SU-DHL-6 (cell line): ENCODE measurements around the gene TNS3.
"Not testable (repeated sequence)": the region's sequence is repeated elsewhere in the genome, so short reads cannot be mapped to it uniquely, and the experiment has no call there.

Source experiments
- H2AFZ ChIP-seq: fragments of 200-600 bp; sonication (generic); 2 replicates; pipeline ENCODE4 v1.6.1; 2014; ENCODE audit warnings: low read depth, mild to moderate bottlenecking, moderate library complexity, mixed read lengths, antibody characterized with exemption, low read length; ENCODE audit not compliant: severe bottlenecking
- H3F3A ChIP-seq: fragments of 200-600 bp; shearing (Covaris generic); 2 replicates; pipeline ENCODE4 v1.6.0; 2016; ENCODE audit warnings: antibody characterized with exemption, mild to moderate bottlenecking; ENCODE audit not compliant: insufficient read depth
- H3K27ac ChIP-seq: fragments of 200-600 bp; sonication (generic); 2 replicates; pipeline ENCODE4 v1.5.1; 2016; ENCODE audit warnings: low read depth, mild to moderate bottlenecking, low read length, moderate library complexity, mixed read lengths
- H3K27me3 ChIP-seq: fragments of 200-600 bp; sonication (generic), shearing (Covaris generic); 2 replicates; pipeline ENCODE4 v1.6.0; 2014; ENCODE audit warnings: mild to moderate bottlenecking, low read length
- H3K36me3 ChIP-seq: fragments of 200-600 bp; sonication (generic); 2 replicates; pipeline ENCODE4 v1.6.1; 2014; ENCODE audit warnings: mild to moderate bottlenecking, low read length, mixed read lengths
- H3K4me2 ChIP-seq: fragments of 300-600, 200-600 bp; shearing (Covaris generic), sonication (generic); 2 replicates; pipeline ENCODE4 v1.6.0; 2014; ENCODE audit warnings: low read length, low read depth, mild to moderate bottlenecking; ENCODE audit not compliant: poor library complexity, severe bottlenecking
- H3K4me3 ChIP-seq: fragments of 200-600 bp; sonication (generic); 2 replicates; pipeline ENCODE4 v1.5.1; 2014; ENCODE audit warnings: antibody characterized with exemption, low read length, mild to moderate bottlenecking, mixed read lengths; ENCODE audit not compliant: insufficient read depth, poor library complexity, severe bottlenecking
- H3K79me2 ChIP-seq: fragments of 200-600 bp; sonication (generic); 2 replicates; pipeline ENCODE4 v1.6.1; 2014; ENCODE audit warnings: mild to moderate bottlenecking, low read length, moderate library complexity; ENCODE audit not compliant: insufficient read depth
- H3K9ac ChIP-seq: fragments of 200-600 bp; sonication (generic); 2 replicates; pipeline ENCODE4 v1.7.0; 2014; ENCODE audit warnings: mild to moderate bottlenecking, low read length
- H3K9me2 ChIP-seq: fragments of 200-600 bp; sonication (generic); replicated peaks from 2 replicates; pipeline ENCODE4 v1.6.1; 2014; ENCODE audit warnings: low read length; ENCODE audit not compliant: insufficient read depth
- H3K9me3 ChIP-seq: fragments of 200-600 bp; sonication (generic); 2 replicates; pipeline ENCODE4 v1.6.1; 2014; ENCODE audit warnings: low read length, mixed read lengths; ENCODE audit not compliant: insufficient read depth
- H4K20me1 ChIP-seq: fragments of 200-600 bp; sonication (generic); 2 replicates; pipeline ENCODE4 v1.6.1; 2014; ENCODE audit warnings: low read depth, mild to moderate bottlenecking, antibody characterized with exemption, low read length, moderate library complexity, mixed read lengths
- EZH2phosphoT487 ChIP-seq: fragments of 200-600 bp; sonication (generic), shearing (Covaris generic); conservative IDR thresholded peaks from 2 replicates; pipeline ENCODE4 v1.6.1; 2018; ENCODE audit warnings: mild to moderate bottlenecking, antibody characterized with exemption, low read length, moderate library complexity, mixed read lengths
- TF ChIP-seq, protein P1 (sequence below): fragments of 200-600 bp; sonication (generic); IDR thresholded peaks from one replicate; pipeline ENCODE4 v1.5.1; 2017; ENCODE audit warnings: antibody characterized with exemption, mild to moderate bottlenecking, low read length, moderate library complexity; ENCODE audit not compliant: insufficient read depth, poor library complexity, severe bottlenecking

Gene TNS3

DNA sequence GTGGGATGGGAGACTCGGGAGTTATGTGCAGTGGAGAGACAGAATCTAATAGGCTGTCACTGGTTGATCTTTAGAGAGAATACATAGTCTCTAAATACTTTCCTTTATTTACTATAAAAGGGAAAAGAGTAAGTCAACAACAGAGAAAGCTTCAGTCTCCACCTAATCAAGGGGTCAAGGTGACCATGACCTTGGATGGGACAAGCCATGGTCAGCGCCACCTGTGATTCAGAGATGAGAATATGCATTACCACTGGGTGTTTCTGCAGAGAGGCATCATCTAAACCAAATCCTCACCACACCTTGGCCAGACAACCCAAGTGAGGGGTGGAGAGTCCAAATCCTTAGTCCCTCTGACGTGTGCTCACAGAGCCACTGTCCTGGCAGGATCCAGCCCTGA, 39.9 kb downstream of the TNS3 start:
- Histone ChIP-seq H4K20me1 (no peaks in the 10 kb centered on the region), H3K9me3 (no peaks in the 10 kb centered on the region), H3F3A (no peaks in the 10 kb centered on the region), H3K27ac (no peak overlapping the region), H2AFZ (no peak overlapping the region), H3K79me2 (peaks cover 42% of the 10 kb centered on the region), H3K9me2 (no peaks in the 10 kb centered on the region), H3K4me2 (no peak overlapping the region), H3K9ac (no peak overlapping the region), H3K4me3 (no peak overlapping the region), H3K36me3 (no peaks in the 10 kb centered on the region), H3K27me3 (no peaks in the 10 kb centered on the region)
- TF ChIP-seq EZH2phosphoT487 = no peak
- TF ChIP-seq, protein P1, sequence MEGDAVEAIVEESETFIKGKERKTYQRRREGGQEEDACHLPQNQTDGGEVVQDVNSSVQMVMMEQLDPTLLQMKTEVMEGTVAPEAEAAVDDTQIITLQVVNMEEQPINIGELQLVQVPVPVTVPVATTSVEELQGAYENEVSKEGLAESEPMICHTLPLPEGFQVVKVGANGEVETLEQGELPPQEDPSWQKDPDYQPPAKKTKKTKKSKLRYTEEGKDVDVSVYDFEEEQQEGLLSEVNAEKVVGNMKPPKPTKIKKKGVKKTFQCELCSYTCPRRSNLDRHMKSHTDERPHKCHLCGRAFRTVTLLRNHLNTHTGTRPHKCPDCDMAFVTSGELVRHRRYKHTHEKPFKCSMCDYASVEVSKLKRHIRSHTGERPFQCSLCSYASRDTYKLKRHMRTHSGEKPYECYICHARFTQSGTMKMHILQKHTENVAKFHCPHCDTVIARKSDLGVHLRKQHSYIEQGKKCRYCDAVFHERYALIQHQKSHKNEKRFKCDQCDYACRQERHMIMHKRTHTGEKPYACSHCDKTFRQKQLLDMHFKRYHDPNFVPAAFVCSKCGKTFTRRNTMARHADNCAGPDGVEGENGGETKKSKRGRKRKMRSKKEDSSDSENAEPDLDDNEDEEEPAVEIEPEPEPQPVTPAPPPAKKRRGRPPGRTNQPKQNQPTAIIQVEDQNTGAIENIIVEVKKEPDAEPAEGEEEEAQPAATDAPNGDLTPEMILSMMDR = no peak

DNA sequence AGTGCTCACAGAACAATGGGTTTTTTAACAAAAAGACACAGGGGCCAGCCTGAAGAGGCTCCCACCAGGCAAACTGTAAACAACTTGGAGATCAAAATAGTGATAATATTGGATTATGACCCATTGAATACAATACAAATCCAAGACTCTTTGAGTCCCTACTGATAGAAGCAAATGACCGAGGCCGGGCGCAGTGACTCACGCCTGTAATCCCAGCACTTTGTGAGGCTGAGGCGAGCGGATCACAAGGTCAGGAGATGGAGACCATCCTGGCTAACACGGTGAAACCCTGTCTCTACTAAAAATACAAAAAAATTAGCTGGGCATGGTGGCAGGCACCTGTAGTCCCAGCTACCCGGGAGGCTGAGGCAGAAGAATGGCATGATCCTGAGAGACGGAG, 40.4 kb downstream of the TNS3 start:
- H3F3A ChIP-seq, H3K4me2 ChIP-seq, H3K9me3 ChIP-seq, H3K9ac ChIP-seq, H2AFZ ChIP-seq, H3K27me3 ChIP-seq, H3K4me3 ChIP-seq, H4K20me1 ChIP-seq, H3K9me2 ChIP-seq, H3K36me3 ChIP-seq, H3K27ac ChIP-seq: not testable (repeated sequence)
- peaks cover 41% of the 10 kb centered on the region for H3K79me2 ChIP-seq

DNA sequence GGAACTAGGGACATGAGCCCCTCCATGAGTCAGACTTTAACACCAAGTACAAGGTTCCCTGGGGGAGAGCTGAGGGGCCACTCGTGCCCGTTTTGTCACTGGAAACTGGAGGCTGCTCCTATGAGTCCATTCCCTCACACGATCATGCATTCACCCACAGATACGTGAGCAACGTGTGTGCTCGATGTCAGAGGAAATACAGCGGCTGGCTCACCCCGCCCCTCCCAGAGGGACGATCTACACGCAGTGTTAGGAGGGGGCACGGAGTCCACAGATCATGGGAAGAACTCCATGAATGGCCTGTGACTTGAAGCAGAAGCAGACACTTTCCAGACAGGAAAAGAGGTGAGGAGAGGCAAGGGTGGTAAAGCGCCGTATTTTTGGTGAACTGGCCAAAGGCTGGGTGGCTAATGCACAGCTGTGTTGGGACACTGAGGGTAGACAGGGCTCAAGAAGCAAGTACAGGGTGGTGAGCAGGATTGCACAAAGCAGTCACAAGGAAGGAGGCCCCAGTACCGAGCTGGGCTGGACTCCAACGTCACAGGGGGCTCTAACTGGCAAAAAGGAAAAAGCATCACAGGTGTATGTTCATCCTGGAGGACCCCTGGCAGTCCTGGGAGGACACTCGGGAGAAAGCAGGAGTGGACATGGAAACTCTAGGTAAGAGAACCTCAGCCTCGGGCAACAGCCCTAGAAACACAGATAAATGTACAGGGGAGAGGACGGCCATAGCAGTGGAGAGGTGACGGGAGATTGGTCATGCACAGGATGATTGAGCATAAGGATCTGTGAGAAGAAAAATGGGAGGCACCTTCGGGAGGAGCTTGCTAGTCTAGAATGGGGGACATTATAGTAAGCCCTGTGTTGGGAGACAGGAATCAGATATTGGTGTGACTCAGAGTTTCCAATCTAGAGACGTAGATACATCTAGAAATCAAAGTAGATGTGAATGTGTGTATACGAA, 41.2 kb downstream of the TNS3 start:
- Histone ChIP-seq H3K9me3 (no peaks in the 10 kb centered on the region), H3K27ac (no peak overlapping the region), H3K79me2 (peaks cover 49% of the 10 kb centered on the region), H3K4me2 (no peak overlapping the region), H3K9me2 (no peaks in the 10 kb centered on the region), H3K36me3 (no peaks in the 10 kb centered on the region), H3K27me3 (no peaks in the 10 kb centered on the region), H2AFZ (no peak overlapping the region), H3K4me3 (no peak overlapping the region), H3K9ac (no peak overlapping the region), H4K20me1 (no peaks in the 10 kb centered on the region), H3F3A (no peaks in the 10 kb centered on the region)
- TF ChIP-seq, protein P1 = no peak
- TF ChIP-seq EZH2phosphoT487 = no peak

DNA sequence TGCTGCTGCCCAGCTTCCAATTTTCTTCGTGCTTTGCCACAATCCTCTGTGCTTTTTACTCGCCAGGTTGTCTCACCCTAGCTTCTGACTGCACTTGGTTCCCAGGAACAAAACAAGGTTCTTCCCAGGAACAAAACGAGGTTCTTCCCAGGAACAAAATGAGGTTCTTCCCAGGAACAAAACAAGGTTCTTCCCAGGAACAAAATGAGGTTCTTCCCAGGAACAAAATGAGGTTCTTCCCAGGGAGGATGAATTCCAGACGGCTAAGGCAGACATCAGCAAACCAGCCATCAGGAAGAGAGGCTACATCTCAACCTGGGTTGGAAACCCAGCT, 41.9 kb downstream of the TNS3 start:
- H2AFZ ChIP-seq = no peak overlapping the region
- H4K20me1 ChIP-seq = no peaks in the 10 kb centered on the region

More for the DNA sequence above, 41.9 kb downstream of the TNS3 start:
- TF ChIP-seq, protein P1 = no peak
- no peak for TF ChIP-seq EZH2phosphoT487
- Histone ChIP-seq H3K9ac (no peak overlapping the region), H3K27ac (no peak overlapping the region), H3K4me2 (no peak overlapping the region), H3F3A (no peaks in the 10 kb centered on the region), H3K79me2 (peaks cover 55% of the 10 kb centered on the region), H3K9me3 (no peaks in the 10 kb centered on the region), H3K27me3 (no peaks in the 10 kb centered on the region), H3K4me3 (no peak overlapping the region), H3K36me3 (no peaks in the 10 kb centered on the region), H3K9me2 (no peaks in the 10 kb centered on the region)
